Thyroid gland (tissue), 4 donors: Measurements from ENCODE around the gene TSPAN32. TPM values are rescaled to one million over a fixed set of nuclear protein-coding genes. Genes with fewer than 3 reads are reported as not detected.
"Not testable (repeated sequence)": the region's sequence is repeated elsewhere in the genome, so short reads cannot be mapped to it uniquely, and the experiment has no call there.

Source experiments
- DNase-seq, 2 donors: peaks; one replicate each; pipeline ENCODE4 v3.0.0-alpha.2; 2019
- H3K27ac ChIP-seq, 3 donors: fragments of 200-600 bp; sonication (generic); 1 replicate in 2 of 3; 2 replicates in 1 of 3; pipeline ENCODE4 v1.5.1; 2016 to 2019; ENCODE audit warnings: mild to moderate bottlenecking in 1 of 3, moderate library complexity in 1 of 3
- H3K27me3 ChIP-seq: fragments of 200-600 bp; sonication (generic); one replicate; pipeline ENCODE4 v1.5.1; 2019
- H3K36me3 ChIP-seq, 2 donors: fragments of 200-600 bp; sonication (generic); one replicate each; pipeline ENCODE4 v1.5.1; 2016 to 2019
- H3K4me1 ChIP-seq, 2 donors: fragments of 200-600 bp; sonication (generic); one replicate each; pipeline ENCODE4 v1.5.1; 2017 to 2019
- H3K4me3 ChIP-seq, 3 donors: fragments of 200-600 bp; sonication (generic); replicated peaks in 1 of 3; 1 replicate in 2 of 3; 2 replicates in 1 of 3; pipeline ENCODE4 v1.5.1; 2016; ENCODE audit warnings: mild to moderate bottlenecking in 1 of 3
- H3K9me3 ChIP-seq: fragments of 200-600 bp; sonication (generic); one replicate; pipeline ENCODE4 v1.5.1; 2017
- CTCF ChIP-seq, 6 experiments: fragments of 200-600 bp in 3 of 6; fragments of 450-650 bp in 3 of 6; sonication (generic) in 3 of 6; IDR thresholded peaks; one replicate each; pipeline ENCODE4 v1.5.1; 2016 to 2019; ENCODE audit warnings: antibody characterized with exemption in 6 of 6, mild to moderate bottlenecking in 2 of 6, inconsistent platforms in 1 of 6, moderate library complexity in 1 of 6
- POLR2A ChIP-seq, 2 donors: fragments of 450-650 bp; IDR thresholded peaks; one replicate each; pipeline ENCODE4 v1.6.1; 2017; ENCODE audit warnings: antibody characterized with exemption in 2 of 2, mild to moderate bottlenecking in 2 of 2, moderate library complexity in 1 of 2
- WGBS, 2 donors: methylation state at CpG; one replicate each; pipeline ENCODE4 v1.1.5; 2017; 5-methylcytosine and 5-hydroxymethylcytosine counted together
- intact Hi-C: fragments of 100-400 bp; cut with DNase I; formaldehyde crosslinking; loops from one replicate; pipeline ENCODE4 v1.15.1; 2023
- total RNA-seq, 4 donors: library from RNA; depleted of rRNA; stranded (reverse); fragments of >200 nt; gene quantifications; one replicate each; pipeline ENCODE4 v1.2.3, GENCODE V29; 2016

Gene TSPAN32
- total RNA-seq, 4 donors from 2014 or later: 0.33 to 0.45 TPM; not detected in 2

GRCh38 chr11:2360081-2360642 is 58.3 kb downstream of the TSPAN32 start:
- Histone ChIP-seq H3K27ac (no peak overlapping the region), H3K4me3 (no peak overlapping the region), H3K27me3 (no peaks in the 10 kb centered on the region), H3K36me3 (no peaks in the 10 kb centered on the region), H3K4me1 (peaks cover 4 to 8% of the 10 kb centered on the region in 2 donors), H3K9me3 (no peaks in the 10 kb centered on the region)
- WGBS, 2 donors: 73 to 82% methylated on average over 11 to 14 of the region's 14 CpGs
- peak; percentile 34 to 44 for DNase-seq
- TF ChIP-seq CTCF (IDR thresholded peaks at IDR 0.05) (no peak), POLR2A (IDR thresholded peaks at IDR 0.05) (no peak)
- intact Hi-C loops: no loop called here

GRCh38 chr11:2361565-2361964 is 59.8 kb downstream of the TSPAN32 start:
- 74 to 79% methylated on average over 9 of the region's 9 CpGs for WGBS, 2 donors
- no peaks in the 10 kb centered on the region for H3K9me3 ChIP-seq
- no peaks in the 10 kb centered on the region for H3K27me3 ChIP-seq
- H3K36me3 ChIP-seq: no peaks in the 10 kb centered on the region
- TF ChIP-seq POLR2A (IDR thresholded peaks at IDR 0.05) (no peak), CTCF (IDR thresholded peaks at IDR 0.05) (no peak)
- intact Hi-C loops: no loop called here
- DNase-seq: no peak
- H3K27ac ChIP-seq: no peak overlapping the region
- no peak overlapping the region for H3K4me3 ChIP-seq
- H3K4me1 ChIP-seq: peaks cover 9 to 17% of the 10 kb centered on the region in 2 donors

- H3K27ac ChIP-seq: no peak overlapping the region
- no peaks in the 10 kb centered on the region for H3K36me3 ChIP-seq
- DNase-seq: no peak
- H3K4me1 ChIP-seq: peaks cover 9 to 19% of the 10 kb centered on the region in 2 donors
- H3K4me3 ChIP-seq: no peak overlapping the region
- no peak for TF ChIP-seq POLR2A (IDR thresholded peaks at IDR 0.05)
- TF ChIP-seq CTCF (IDR thresholded peaks at IDR 0.05): no peak
- no peaks in the 10 kb centered on the region for H3K9me3 ChIP-seq
- WGBS, 2 donors: 85 to 86% methylated on average over 7 of the region's 7 CpGs
- intact Hi-C loops: no loop called here
- no peaks in the 10 kb centered on the region for H3K27me3 ChIP-seq
These were observed 60.6 kb downstream of the TSPAN32 start for GRCh38 chr11:2362414-2362813.

GRCh38 chr11:2363130-2363529 is 61.3 kb downstream of the TSPAN32 start:
- Histone ChIP-seq H3K4me1 (peaks cover 9 to 19% of the 10 kb centered on the region in 2 donors), H3K27ac (no peak overlapping the region), H3K9me3 (no peaks in the 10 kb centered on the region), H3K4me3 (no peak overlapping the region), H3K27me3 (no peaks in the 10 kb centered on the region), H3K36me3 (no peaks in the 10 kb centered on the region)
- intact Hi-C loops: no loop called here
- TF ChIP-seq POLR2A (IDR thresholded peaks at IDR 0.05) (no peak), CTCF (IDR thresholded peaks at IDR 0.05) (no peak)
- DNase-seq: no peak
- 90 to 93% methylated on average over 9 to 10 of the region's 10 CpGs for WGBS, 2 donors

- Histone ChIP-seq H3K4me3 (no peak overlapping the region), H3K36me3 (no peaks in the 10 kb centered on the region), H3K27ac (no peak overlapping the region), H3K9me3 (no peaks in the 10 kb centered on the region), H3K4me1 (peaks cover 9 to 19% of the 10 kb centered on the region in 2 donors), H3K27me3 (no peaks in the 10 kb centered on the region)
- intact Hi-C loops: no loop called here
- no peak for TF ChIP-seq CTCF (IDR thresholded peaks at IDR 0.05)
- TF ChIP-seq POLR2A (IDR thresholded peaks at IDR 0.05): no peak
- 87 to 94% methylated on average over 14 of the region's 15 CpGs for WGBS, 2 donors
- DNase-seq: no peak
These were observed 62.0 kb downstream of the TSPAN32 start for GRCh38 chr11:2363577-2364370.

- H3K4me3 ChIP-seq, H3K9me3 ChIP-seq, H3K27ac ChIP-seq, DNase-seq, intact Hi-C loops, H3K36me3 ChIP-seq, H3K27me3 ChIP-seq: not testable (repeated sequence)
- WGBS, 2 donors: 95% methylated on average over 12 of the region's 12 CpGs
- peaks cover 9 to 19% of the 10 kb centered on the region in 2 donors for H3K4me1 ChIP-seq
These were observed 62.6 kb downstream of the TSPAN32 start for GRCh38 chr11:2364386-2364785.
